GM06990 (cell line): ENCODE data around the gene KRTAP9-3.
"Not testable (repeated sequence)": the region's sequence is repeated elsewhere in the genome, so short reads cannot be mapped to it uniquely, and the experiment has no call there.

Source experiments
- DNase-seq: peaks from one replicate; pipeline ENCODE4 v3.0.0-alpha.2; 2011; ENCODE audit not compliant: insufficient read length; ENCODE audit errors: extremely low read depth
- H3K27me3 ChIP-seq: replicated peaks from 2 replicates; pipeline ENCODE4 v1.6.0; 2011; ENCODE audit warnings: low read length; ENCODE audit not compliant: control insufficient read depth, insufficient read depth
- H3K36me3 ChIP-seq: 2 replicates; pipeline ENCODE4 v1.5.1; 2011; ENCODE audit warnings: low read length; ENCODE audit not compliant: control insufficient read depth, insufficient read depth
- H3K4me3 ChIP-seq: replicated peaks from 2 replicates; pipeline ENCODE4 v1.5.1; 2011; ENCODE audit warnings: low read depth, mild to moderate bottlenecking, control low read depth, low read length
- TF ChIP-seq, protein P1 (sequence below): IDR thresholded peaks from 2 replicates; pipeline ENCODE4 v1.5.1; 2011; ENCODE audit warnings: low read length, control low read depth, mild to moderate bottlenecking, inconsistent platforms; ENCODE audit not compliant: insufficient read depth, poor library complexity, severe bottlenecking

Gene KRTAP9-3

DNA sequence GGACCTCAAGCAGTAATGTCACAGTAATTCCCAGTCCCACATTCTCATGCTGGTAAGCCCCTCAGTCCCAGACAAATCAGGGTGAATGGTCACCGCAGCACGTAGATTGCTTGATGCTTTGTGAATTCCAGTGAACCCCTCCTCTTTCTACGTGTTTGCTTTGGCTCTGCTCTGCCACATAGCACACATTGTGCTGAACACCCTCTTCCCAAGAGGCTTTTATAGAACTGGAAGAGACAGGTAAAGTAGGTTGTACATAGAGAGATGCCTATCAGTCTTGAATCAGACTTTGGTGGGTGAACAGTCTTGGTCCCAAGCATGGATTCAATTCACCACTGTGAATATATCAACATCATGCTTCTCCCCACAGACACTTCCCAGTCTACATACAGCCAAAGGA, 32.4 kb downstream of the KRTAP9-3 start:
- Histone ChIP-seq H3K27me3 (no peaks in the 10 kb centered on the region), H3K4me3 (no peak overlapping the region), H3K36me3 (no peaks in the 10 kb centered on the region)
- DNase-seq = no peak
- TF ChIP-seq, protein P1, sequence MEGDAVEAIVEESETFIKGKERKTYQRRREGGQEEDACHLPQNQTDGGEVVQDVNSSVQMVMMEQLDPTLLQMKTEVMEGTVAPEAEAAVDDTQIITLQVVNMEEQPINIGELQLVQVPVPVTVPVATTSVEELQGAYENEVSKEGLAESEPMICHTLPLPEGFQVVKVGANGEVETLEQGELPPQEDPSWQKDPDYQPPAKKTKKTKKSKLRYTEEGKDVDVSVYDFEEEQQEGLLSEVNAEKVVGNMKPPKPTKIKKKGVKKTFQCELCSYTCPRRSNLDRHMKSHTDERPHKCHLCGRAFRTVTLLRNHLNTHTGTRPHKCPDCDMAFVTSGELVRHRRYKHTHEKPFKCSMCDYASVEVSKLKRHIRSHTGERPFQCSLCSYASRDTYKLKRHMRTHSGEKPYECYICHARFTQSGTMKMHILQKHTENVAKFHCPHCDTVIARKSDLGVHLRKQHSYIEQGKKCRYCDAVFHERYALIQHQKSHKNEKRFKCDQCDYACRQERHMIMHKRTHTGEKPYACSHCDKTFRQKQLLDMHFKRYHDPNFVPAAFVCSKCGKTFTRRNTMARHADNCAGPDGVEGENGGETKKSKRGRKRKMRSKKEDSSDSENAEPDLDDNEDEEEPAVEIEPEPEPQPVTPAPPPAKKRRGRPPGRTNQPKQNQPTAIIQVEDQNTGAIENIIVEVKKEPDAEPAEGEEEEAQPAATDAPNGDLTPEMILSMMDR = no peak

DNA sequence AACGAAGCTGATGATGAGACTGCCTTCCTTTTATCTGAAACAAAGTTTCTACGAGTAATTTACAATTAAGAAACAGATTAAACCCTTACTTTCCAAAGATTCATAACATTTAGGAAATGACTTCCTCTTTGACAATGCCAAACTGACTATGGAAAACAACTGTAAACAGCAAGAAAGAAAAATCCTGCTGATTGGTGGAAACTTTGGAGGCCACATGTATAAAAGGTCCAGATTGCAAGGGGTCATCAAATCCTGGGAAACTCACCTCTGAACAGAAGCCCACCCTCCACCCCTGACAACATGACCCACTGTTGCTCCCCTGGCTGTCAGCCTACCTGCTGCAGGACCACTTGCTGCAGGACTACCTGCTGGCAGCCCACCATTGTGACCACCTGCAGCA, 32.8 kb downstream of the KRTAP9-3 start, which contains the start of gene KRTAP9-6:
KRTAP9-6 (plus strand) TSS at position 301 of the 400 bp plus-strand sequence; CDS start at position 301, 0 bp downstream.
- H3K4me3 ChIP-seq = no peak within 1 kb of the TSS
- H3K36me3 ChIP-seq = no peaks in the 10 kb centered on the region

DNA sequence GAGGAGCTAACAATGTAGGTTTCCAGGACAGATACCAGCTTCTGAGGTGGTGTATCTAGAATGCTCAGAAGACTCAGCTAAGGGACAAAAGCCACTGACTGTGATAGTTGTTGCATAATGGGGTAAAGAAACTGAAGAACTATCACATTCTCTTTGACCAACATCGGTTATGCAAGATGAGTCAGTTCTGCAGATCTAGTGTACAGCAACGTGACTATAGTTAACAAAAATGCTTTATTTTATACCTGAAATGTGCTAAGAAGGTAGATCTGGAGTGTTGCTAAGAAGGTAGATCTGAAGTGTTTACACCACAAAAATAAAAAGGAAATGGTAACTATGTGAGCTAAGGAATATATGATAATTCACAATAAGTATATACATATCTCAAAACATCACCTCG, 35.5 kb downstream of the KRTAP9-3 start:
- no peak for DNase-seq
- Histone ChIP-seq H3K36me3 (no peaks in the 10 kb centered on the region), H3K4me3 (no peak overlapping the region), H3K27me3 (no peaks in the 10 kb centered on the region)
- TF ChIP-seq, protein P1 = no peak

More for the DNA sequence above, 32.8 kb downstream of the KRTAP9-3 start, which contains the start of gene KRTAP9-6:
- TF ChIP-seq, protein P1 = no peak
- no peaks in the 10 kb centered on the region for H3K27me3 ChIP-seq
- no peak for DNase-seq

DNA sequence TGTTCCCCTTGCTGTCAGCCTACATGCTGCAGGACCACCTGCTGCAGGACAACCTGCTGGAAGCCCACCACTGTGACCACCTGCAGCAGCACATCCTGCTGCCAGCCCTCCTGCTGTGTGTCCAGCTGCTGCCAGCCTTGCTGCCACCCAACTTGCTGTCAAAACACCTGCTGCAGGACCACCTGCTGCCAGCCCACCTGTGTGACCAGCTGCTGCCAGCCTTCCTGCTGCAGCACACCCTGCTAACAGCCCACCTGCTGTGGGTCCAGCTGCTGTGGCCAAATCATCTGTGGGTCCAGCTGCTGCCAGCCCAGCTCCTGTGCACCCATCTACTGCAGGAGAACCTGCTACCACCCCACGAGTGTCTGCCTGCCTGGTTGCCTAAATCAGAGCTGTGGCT, 39.1 kb downstream of the KRTAP9-3 start:
- DNase-seq, H3K27me3 ChIP-seq, H3K4me3 ChIP-seq, H3K36me3 ChIP-seq: not testable (repeated sequence)

DNA sequence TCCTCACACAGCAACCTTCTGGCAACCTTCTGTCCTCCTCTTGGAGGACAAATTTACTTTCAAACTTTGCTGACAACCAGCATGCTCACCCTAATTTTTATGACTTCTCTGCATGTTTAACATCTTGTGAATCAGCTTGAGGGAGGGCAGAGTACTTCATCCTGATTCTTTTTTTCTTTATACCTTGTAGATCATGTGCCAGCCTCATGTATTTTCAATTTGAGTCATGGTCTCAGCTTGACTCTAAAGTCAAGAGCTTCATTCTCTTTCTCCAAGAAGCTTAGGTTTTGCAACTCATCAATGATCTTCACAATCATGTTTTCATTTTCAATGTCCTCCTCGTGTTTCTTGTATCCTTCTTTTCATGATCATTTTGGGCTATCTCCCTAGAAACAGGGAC, 39.6 kb downstream of the KRTAP9-3 start:
- Histone ChIP-seq H3K36me3 (no peaks in the 10 kb centered on the region), H3K27me3 (no peaks in the 10 kb centered on the region; the same call in 1 of the 2 replicates), H3K4me3 (no peak overlapping the region)
- no peak for DNase-seq
- TF ChIP-seq, protein P1 = no peak

DNA sequence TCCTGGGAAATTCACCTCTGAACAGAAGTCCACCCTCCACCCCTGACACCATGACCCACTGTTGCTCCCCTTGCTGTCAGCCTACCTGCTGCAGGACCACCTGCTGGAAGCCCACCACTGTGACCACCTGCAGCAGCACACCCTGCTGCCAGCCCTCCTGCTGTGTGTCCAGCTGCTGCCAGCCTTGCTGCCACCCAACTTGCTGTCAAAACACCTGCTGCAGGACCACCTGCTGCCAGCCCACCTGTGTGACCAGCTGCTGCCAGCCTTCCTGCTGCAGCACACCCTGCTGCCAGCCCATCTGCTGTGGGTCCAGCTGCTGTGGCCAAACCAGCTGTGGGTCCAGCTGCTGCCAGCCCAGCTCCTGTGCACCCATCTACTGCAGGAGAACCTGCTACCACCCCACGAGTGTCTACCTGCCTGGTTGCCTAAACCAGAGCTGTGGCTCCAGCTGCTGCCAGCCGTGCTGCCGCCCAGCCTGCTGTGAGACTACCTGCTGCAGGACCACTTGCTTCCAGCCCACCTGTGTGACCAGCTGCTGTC, 43.5 kb downstream of the KRTAP9-3 start, which contains the start of gene KRTAP9-7:
KRTAP9-7 (plus strand) TSS at position 51 of the 543 bp plus-strand sequence; CDS start at position 51, 0 bp downstream.
- DNase-seq, H3K36me3 ChIP-seq, H3K27me3 ChIP-seq, H3K4me3 ChIP-seq: not testable (repeated sequence)
